WI38 (cell line): ENCODE results near the gene KLRF1.
A peak's percentile ranks its signal among the peaks of the same experiment; 100 is the strongest.

Experiments
- H3K4me3 ChIP-seq: 2 replicates; pipeline ENCODE4 v1.5.1; 2011; ENCODE audit warnings: low read depth, mild to moderate bottlenecking, control low read depth, low read length
- TF ChIP-seq, protein P1 (sequence below): IDR thresholded peaks from 2 replicates; pipeline ENCODE4 v1.5.1; 2012; ENCODE audit warnings: low read depth, mild to moderate bottlenecking, control low read depth, low read length

The KLRF1 gene

DNA sequence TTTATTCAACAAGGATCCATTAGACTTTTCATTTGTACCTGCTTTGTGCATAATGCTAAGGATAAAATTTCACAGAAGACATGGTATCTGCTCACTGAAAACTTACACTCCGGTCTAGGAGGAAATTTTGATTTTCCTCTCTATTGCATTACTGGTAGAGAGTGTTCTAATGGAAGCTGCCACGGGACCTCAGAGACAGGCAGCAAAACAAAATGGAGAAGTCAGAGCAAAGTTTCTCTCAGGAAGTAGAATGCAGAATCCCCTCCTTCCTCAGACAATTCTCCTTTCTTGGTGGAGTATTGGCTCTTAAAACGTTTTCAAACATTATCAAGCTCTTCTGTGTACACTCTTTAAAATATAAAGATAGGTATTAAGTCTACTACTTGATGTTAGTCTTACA is 29.6 kb downstream of the KLRF1 start:
- H3K4me3 ChIP-seq = no peak overlapping the region
- TF ChIP-seq, protein P1, sequence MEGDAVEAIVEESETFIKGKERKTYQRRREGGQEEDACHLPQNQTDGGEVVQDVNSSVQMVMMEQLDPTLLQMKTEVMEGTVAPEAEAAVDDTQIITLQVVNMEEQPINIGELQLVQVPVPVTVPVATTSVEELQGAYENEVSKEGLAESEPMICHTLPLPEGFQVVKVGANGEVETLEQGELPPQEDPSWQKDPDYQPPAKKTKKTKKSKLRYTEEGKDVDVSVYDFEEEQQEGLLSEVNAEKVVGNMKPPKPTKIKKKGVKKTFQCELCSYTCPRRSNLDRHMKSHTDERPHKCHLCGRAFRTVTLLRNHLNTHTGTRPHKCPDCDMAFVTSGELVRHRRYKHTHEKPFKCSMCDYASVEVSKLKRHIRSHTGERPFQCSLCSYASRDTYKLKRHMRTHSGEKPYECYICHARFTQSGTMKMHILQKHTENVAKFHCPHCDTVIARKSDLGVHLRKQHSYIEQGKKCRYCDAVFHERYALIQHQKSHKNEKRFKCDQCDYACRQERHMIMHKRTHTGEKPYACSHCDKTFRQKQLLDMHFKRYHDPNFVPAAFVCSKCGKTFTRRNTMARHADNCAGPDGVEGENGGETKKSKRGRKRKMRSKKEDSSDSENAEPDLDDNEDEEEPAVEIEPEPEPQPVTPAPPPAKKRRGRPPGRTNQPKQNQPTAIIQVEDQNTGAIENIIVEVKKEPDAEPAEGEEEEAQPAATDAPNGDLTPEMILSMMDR = no peak

DNA sequence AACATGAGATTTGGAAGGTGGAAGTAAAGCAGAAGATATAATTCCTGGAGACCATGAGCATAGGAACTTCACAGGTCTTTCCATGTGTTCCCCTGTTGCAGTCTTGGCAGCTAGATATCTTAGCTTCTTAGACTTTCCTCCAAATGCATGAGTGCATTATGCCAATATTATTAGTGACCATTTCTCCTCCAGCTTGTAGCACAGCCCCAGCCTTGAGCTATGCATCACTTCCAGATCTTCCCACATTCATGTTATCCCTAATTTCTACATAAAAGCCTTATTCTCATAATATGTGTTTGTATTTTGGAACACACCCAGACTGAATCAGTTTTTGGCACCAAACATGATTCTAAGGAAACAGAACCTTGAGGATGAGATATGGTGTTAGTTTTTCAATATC is 30.9 kb downstream of the KLRF1 start:
- no peak overlapping the region for H3K4me3 ChIP-seq

DNA sequence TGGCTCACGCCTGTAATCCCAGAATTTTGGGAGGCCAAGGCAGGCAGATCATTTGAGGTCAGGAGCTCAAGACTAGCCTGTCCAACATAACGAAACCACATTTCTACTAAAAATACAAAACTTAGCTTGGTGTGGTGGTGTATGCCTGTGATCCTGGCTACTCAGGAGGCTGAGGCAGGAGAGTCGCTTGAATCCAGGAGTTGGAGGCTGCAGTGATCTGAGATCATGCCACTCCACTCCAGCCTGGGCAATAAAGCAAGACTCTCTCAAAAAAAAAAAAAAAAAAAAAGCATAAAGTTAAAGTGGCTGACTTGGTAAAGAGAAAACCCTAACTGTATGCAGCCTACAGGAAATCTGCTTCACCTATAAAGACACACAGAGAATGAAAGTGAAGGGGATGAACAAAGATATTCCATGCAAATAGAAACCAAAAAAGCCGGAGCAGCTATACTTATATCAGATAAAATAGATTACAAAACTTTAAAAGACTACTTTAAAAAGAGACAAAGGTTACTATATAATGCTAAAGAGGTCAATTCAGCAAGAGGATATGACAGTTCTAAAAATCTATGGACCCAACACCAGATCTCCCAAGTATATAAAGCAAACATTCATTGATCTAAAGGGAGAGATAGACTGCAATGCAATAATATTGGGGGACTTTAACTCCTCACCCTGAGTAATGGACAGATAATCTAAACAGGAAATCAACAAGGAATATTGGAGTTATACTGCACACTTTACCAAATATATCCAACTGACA is 37.8 kb downstream of the KLRF1 start:
- TF ChIP-seq, protein P1 = no peak
- H3K4me3 ChIP-seq = peak overlapping the region; percentile 25

More for the DNA sequence above, 30.9 kb downstream of the KLRF1 start:
- TF ChIP-seq, protein P1 = no peak

DNA sequence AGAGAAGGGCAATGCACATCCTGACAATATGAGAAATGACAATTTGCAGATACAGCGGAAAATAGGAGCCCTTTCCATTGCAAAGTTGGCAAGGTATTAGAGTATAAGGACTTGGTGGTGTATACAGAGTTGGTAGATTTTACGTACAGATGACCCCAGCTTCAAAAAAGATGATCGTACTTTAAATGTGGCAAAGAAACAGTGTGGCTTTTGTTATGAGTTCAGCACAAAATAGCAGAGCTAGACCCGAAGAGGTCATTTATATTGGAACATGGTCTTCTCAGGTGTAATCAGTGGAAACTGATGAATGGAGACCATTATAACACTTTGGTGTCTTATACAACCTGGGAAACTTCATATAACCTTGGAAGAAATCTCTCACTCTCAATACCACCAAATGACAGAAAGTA is 39.6 kb downstream of the KLRF1 start:
- TF ChIP-seq, protein P1 = no peak
- peak overlapping the region; percentile 11 for H3K4me3 ChIP-seq

DNA sequence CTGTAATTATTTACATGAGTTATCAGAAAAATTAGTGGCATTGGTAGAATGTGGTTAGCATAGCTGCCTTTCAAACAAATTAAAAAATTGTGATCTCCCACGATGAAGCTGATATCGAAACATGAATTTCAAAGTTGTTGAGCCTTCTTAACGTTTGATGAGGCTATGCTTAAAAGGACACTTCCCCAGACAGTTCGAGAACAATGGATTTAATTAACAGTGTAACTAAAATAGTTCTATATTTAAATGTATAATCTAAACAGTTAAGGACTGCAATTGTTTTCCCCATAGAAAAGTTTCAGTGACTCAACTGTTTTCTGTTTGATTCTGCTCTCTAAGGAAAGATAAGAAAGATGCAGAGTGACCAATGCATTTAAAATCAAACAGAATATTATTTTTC is 40.2 kb downstream of the KLRF1 start:
- TF ChIP-seq, protein P1 = no peak
- H3K4me3 ChIP-seq = peak overlapping the region; percentile 26

DNA sequence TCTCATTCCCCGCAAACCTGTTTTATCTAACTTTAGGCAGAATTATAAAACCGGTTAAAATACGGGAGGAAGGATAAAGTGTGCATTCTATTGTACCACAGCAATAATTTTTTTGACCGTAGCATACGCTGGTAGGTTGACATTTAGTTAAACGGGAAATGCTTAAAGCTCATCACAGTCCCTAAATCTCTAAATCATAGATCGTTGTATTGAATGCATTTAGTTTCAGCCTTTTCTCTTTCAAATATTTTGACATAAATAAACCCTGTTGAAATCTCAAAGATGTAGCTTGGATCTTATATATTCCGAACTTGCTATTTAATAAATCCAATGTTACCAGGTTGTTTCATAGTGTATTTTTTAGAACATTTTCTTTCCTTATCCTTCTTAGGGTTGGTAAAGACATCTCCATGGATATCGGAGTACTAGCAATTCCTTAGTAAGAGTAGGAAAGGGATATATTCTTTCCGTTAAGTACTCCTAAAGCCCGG is 41.1 kb downstream of the KLRF1 start:
- TF ChIP-seq, protein P1 = no peak
- H3K4me3 ChIP-seq = peak overlapping the region; percentile 56

DNA sequence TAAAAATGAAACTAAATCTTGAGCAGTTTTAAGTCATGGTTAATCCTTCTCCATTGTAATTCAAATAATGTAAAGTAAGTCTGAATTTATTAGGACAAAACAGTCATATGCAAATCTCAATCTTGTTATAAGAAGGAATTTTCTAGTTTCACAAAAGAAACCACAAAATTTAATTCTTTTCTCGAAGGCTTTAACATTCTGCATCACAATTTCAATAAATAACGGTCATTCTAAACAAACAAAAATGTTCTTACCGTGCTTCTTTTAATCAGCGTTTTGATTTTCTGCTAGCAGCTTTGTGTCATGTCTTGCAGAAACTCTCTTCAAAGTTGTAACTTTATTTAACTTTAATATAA is 41.6 kb downstream of the KLRF1 start:
- TF ChIP-seq, protein P1 = no peak
- peak overlapping the region; percentile 56 for H3K4me3 ChIP-seq
